Colonic mucosa (tissue), 4 donors: ENCODE results near the gene PROX1. TPM values are rescaled to one million over a fixed set of nuclear protein-coding genes. Genes with fewer than 3 reads are reported as not detected.

Source experiments
- DNase-seq: peaks from one replicate; pipeline ENCODE4 v3.0.0-alpha.2; 2020
- H3K27ac ChIP-seq: fragments of 200-600 bp; one replicate; pipeline ENCODE4 v1.8.0; 2021
- H3K27me3 ChIP-seq: fragments of 200-600 bp; one replicate; pipeline ENCODE4 v1.8.0; 2021
- H3K36me3 ChIP-seq: fragments of 200-600 bp; one replicate; pipeline ENCODE4 v1.8.0; 2021
- H3K4me1 ChIP-seq: fragments of 200-600 bp; one replicate; pipeline ENCODE4 v1.8.0; 2021; ENCODE audit warnings: mild to moderate bottlenecking
- H3K4me3 ChIP-seq: fragments of 200-600 bp; one replicate; pipeline ENCODE4 v1.8.0; 2021
- H3K9ac ChIP-seq, 2 donors: one replicate each; pipeline ENCODE4 v1.7.0; 2013; ENCODE audit warnings: control low read depth in 2 of 2, low read depth in 2 of 2, low read length in 2 of 2
- H3K9me3 ChIP-seq: fragments of 200-600 bp; one replicate; pipeline ENCODE4 v1.8.0; 2021
- intact Hi-C: fragments of 100-400 bp; cut with DNase I; formaldehyde crosslinking; loops from one replicate; pipeline ENCODE4 v1.14.1; 2022
- total RNA-seq, 2 donors: library from RNA; stranded (reverse); fragmentation: NEBNext Ultra II Directional in 1 of 2; extraction: Animal tissue kit (Norgen Biotek cat#: 25700) in 1 of 2; gene quantifications; one replicate each; pipeline ENCODE4 v1.2.1, GENCODE V29; 2021
- TF ChIP-seq, protein P1 (sequence below): fragments of 200-600 bp; IDR thresholded peaks from one replicate; pipeline ENCODE4 v1.8.0; 2022; ENCODE audit warnings: antibody characterized with exemption, mild to moderate bottlenecking
- donor health status: healthy.
- donor health status: DM: no; HTN: no; CAD: no.
- donor health status: DM: no; HTN: no; CAD: no.

PROX1 gene
- total RNA-seq, 2 donors from 2014 or later: 11.6 to 14.7 TPM

DNA sequence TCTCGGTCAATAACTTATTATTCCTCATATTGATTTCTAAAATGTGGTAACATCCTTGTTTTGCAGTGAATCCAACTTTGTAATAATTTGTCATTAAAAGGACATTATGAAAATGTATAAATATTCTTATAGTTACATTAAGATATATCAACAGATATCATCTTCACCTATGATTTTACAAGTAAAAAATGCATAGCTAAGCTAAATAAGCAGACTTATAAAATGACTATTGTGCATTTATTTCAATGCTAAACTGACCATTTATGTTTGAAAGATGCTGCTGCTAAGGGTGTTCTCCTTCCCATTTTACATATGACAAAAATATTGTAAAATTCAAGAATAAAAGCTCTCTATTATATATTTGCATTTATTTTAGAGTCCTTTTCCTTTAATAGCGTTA, 7.8 kb downstream of the PROX1 start:
- TF ChIP-seq, protein P1, sequence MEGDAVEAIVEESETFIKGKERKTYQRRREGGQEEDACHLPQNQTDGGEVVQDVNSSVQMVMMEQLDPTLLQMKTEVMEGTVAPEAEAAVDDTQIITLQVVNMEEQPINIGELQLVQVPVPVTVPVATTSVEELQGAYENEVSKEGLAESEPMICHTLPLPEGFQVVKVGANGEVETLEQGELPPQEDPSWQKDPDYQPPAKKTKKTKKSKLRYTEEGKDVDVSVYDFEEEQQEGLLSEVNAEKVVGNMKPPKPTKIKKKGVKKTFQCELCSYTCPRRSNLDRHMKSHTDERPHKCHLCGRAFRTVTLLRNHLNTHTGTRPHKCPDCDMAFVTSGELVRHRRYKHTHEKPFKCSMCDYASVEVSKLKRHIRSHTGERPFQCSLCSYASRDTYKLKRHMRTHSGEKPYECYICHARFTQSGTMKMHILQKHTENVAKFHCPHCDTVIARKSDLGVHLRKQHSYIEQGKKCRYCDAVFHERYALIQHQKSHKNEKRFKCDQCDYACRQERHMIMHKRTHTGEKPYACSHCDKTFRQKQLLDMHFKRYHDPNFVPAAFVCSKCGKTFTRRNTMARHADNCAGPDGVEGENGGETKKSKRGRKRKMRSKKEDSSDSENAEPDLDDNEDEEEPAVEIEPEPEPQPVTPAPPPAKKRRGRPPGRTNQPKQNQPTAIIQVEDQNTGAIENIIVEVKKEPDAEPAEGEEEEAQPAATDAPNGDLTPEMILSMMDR: no peak
- no peaks in the 10 kb centered on the region for H3K27me3 ChIP-seq
- no peak for DNase-seq
- H3K36me3 ChIP-seq: no peaks in the 10 kb centered on the region
- intact Hi-C loops: no loop called here
- no peaks in the 10 kb centered on the region for H3K4me1 ChIP-seq
- H3K9me3 ChIP-seq: no peaks in the 10 kb centered on the region
- no peak overlapping the region for H3K4me3 ChIP-seq
- no peak overlapping the region for H3K27ac ChIP-seq
- no peak overlapping the region for H3K9ac ChIP-seq

DNA sequence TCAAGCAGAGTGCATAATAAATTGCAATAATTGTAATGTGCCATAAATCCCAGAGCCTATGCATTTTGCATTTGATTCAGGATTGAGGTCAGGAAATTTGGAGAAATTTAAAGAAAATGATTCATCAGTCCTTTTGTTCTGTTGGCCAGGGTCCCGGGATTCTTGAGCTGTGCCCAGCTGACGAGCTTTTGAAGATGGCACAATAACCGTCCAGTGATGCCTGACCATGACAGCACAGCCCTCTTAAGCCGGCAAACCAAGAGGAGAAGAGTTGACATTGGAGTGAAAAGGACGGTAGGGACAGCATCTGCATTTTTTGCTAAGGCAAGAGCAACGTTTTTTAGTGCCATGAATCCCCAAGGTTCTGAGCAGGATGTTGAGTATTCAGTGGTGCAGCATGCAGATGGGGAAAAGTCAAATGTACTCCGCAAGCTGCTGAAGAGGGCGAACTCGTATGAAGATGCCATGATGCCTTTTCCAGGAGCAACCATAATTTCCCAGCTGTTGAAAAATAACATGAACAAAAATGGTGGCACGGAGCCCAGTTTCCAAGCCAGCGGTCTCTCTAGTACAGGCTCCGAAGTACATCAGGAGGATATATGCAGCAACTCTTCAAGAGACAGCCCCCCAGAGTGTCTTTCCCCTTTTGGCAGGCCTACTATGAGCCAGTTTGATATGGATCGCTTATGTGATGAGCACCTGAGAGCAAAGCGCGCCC, 8.7 kb downstream of the PROX1 start:
- no peak for DNase-seq
- no peaks in the 10 kb centered on the region for H3K27me3 ChIP-seq
- no peak overlapping the region for H3K9ac ChIP-seq
- H3K36me3 ChIP-seq: no peaks in the 10 kb centered on the region
- H3K27ac ChIP-seq: no peak overlapping the region
- TF ChIP-seq, protein P1: no peak
- no peaks in the 10 kb centered on the region for H3K4me1 ChIP-seq
- H3K4me3 ChIP-seq: no peak overlapping the region
- intact Hi-C loops: no loop called here
- H3K9me3 ChIP-seq: no peaks in the 10 kb centered on the region

DNA sequence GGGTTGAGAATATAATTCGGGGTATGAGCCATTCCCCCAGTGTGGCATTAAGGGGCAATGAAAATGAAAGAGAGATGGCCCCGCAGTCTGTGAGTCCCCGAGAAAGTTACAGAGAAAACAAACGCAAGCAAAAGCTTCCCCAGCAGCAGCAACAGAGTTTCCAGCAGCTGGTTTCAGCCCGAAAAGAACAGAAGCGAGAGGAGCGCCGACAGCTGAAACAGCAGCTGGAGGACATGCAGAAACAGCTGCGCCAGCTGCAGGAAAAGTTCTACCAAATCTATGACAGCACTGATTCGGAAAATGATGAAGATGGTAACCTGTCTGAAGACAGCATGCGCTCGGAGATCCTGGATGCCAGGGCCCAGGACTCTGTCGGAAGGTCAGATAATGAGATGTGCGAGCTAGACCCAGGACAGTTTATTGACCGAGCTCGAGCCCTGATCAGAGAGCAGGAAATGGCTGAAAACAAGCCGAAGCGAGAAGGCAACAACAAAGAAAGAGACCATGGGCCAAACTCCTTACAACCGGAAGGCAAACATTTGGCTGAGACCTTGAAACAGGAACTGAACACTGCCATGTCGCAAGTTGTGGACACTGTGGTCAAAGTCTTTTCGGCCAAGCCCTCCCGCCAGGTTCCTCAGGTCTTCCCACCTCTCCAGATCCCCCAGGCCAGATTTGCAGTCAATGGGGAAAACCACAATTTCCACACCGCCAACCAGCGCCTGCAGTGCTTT, 9.4 kb downstream of the PROX1 start:
- Histone ChIP-seq H3K27me3 (no peaks in the 10 kb centered on the region), H3K4me1 (no peaks in the 10 kb centered on the region), H3K36me3 (no peaks in the 10 kb centered on the region), H3K9ac (no peak overlapping the region), H3K4me3 (no peak overlapping the region), H3K9me3 (no peaks in the 10 kb centered on the region), H3K27ac (no peak overlapping the region)
- intact Hi-C loops: no loop called here
- TF ChIP-seq, protein P1: no peak
- DNase-seq: no peak

DNA sequence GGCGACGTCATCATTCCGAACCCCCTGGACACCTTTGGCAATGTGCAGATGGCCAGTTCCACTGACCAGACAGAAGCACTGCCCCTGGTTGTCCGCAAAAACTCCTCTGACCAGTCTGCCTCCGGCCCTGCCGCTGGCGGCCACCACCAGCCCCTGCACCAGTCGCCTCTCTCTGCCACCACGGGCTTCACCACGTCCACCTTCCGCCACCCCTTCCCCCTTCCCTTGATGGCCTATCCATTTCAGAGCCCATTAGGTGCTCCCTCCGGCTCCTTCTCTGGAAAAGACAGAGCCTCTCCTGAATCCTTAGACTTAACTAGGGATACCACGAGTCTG, 10.0 kb downstream of the PROX1 start:
- Histone ChIP-seq H3K9ac (no peak overlapping the region), H3K36me3 (no peaks in the 10 kb centered on the region), H3K27me3 (no peaks in the 10 kb centered on the region), H3K9me3 (no peaks in the 10 kb centered on the region), H3K4me3 (no peak overlapping the region), H3K4me1 (no peaks in the 10 kb centered on the region), H3K27ac (no peak overlapping the region)
- intact Hi-C loops: no loop called here
- TF ChIP-seq, protein P1: no peak
- DNase-seq: no peak

DNA sequence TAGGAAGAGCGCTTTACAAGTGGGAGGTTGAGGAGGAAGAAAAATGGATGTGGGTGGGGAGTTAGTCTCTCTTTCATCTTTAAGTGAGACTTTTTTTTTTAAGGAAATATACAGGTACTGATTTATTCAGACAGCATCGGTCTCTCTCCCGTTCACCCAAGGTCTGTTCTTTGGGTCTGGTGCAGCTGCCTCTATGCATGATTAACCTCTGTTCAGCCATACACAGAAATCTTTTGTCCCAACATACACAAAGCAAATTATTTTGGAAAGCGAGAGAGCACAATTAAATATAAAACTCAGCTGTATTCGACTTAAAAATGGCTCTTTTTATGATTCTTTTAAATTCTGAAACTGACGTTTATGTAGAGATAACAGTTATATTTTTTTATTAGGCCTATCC, 11.0 kb downstream of the PROX1 start:
- no peak for DNase-seq
- no peak overlapping the region for H3K9ac ChIP-seq
- no peak overlapping the region for H3K4me3 ChIP-seq
- no peak overlapping the region for H3K27ac ChIP-seq
- H3K4me1 ChIP-seq: no peaks in the 10 kb centered on the region
- TF ChIP-seq, protein P1: no peak
- no peaks in the 10 kb centered on the region for H3K27me3 ChIP-seq
- intact Hi-C loops: no loop called here
- H3K9me3 ChIP-seq: no peaks in the 10 kb centered on the region
- H3K36me3 ChIP-seq: no peaks in the 10 kb centered on the region
